Astrocyte (in vitro differentiated cells and primary cell): Measurements from ENCODE around the gene ATP1A2. TPM values are rescaled to one million over a fixed set of nuclear protein-coding genes. Genes with fewer than 3 reads are reported as not detected.

Experiments
- DNase-seq: peaks from one replicate; pipeline ENCODE4 v3.0.0-alpha.2; 2010; ENCODE audit warnings: low read depth
- FAIRE-seq: peaks from 2 replicates; lab custom pipeline; 2011; peaks lifted over from hg19 to GRCh38; lab: Jason Lieb, UNC
- H2AFZ ChIP-seq: 2 replicates; pipeline ENCODE4 v1.6.0; 2012; ENCODE audit warnings: low read depth, low read length, inconsistent platforms
- H3K27ac ChIP-seq: 2 replicates; pipeline ENCODE4 v1.5.1; 2011; ENCODE audit warnings: low read depth, low read length, inconsistent platforms
- H3K27me3 ChIP-seq: 2 replicates; pipeline ENCODE4 v1.6.0; 2011; ENCODE audit warnings: low read length, inconsistent platforms; ENCODE audit not compliant: insufficient read depth
- H3K36me3 ChIP-seq: 2 replicates; pipeline ENCODE4 v1.5.1; 2011; ENCODE audit warnings: low read length, inconsistent platforms; ENCODE audit not compliant: insufficient read depth
- H3K4me1 ChIP-seq: 2 replicates; pipeline ENCODE4 v1.5.1; 2011; ENCODE audit warnings: low read length, inconsistent platforms; ENCODE audit not compliant: insufficient read depth
- H3K4me2 ChIP-seq: 2 replicates; pipeline ENCODE4 v1.6.0; 2012; ENCODE audit warnings: low read length, inconsistent platforms
- H3K4me3 ChIP-seq: 2 replicates; pipeline ENCODE4 v1.5.1; 2011; ENCODE audit warnings: low read depth, mild to moderate bottlenecking, low read length, inconsistent platforms; ENCODE audit not compliant: insufficient read depth
- H3K79me2 ChIP-seq: 2 replicates; pipeline ENCODE4 v1.6.0; 2012; ENCODE audit warnings: mild to moderate bottlenecking, low read length, inconsistent platforms; ENCODE audit not compliant: insufficient read depth
- H3K9ac ChIP-seq: 2 replicates; pipeline ENCODE4 v1.6.0; 2012; ENCODE audit warnings: mild to moderate bottlenecking, low read length, inconsistent platforms
- H3K9me3 ChIP-seq: 2 replicates; pipeline ENCODE4 v1.5.1; 2012; ENCODE audit warnings: low read depth, mild to moderate bottlenecking, low read length, inconsistent platforms; ENCODE audit not compliant: insufficient read depth
- H4K20me1 ChIP-seq: 2 replicates; pipeline ENCODE4 v1.6.0; 2012; ENCODE audit warnings: low read length, inconsistent platforms; ENCODE audit not compliant: insufficient read depth
- H3K27ac Mint-ChIP-seq: one replicate; pipeline ENCODE4 v1.8.0; 2021; ENCODE audit warnings: mild to moderate bottlenecking, mixed read lengths; ENCODE audit not compliant: unreplicated experiment
- H3K27me3 Mint-ChIP-seq: one replicate; pipeline ENCODE4 v1.8.0; 2021; ENCODE audit warnings: low read depth, mixed read lengths; ENCODE audit not compliant: unreplicated experiment
- H3K36me3 Mint-ChIP-seq: one replicate; pipeline ENCODE4 v1.8.0; 2021; ENCODE audit warnings: low read depth, mixed read lengths; ENCODE audit not compliant: unreplicated experiment
- H3K4me1 Mint-ChIP-seq: one replicate; pipeline ENCODE4 v1.8.0; 2021; ENCODE audit warnings: low read depth, mixed read lengths; ENCODE audit not compliant: unreplicated experiment
- H3K4me3 Mint-ChIP-seq: one replicate; pipeline ENCODE4 v1.8.0; 2021; ENCODE audit warnings: mild to moderate bottlenecking, moderate library complexity, mixed read lengths; ENCODE audit not compliant: unreplicated experiment
- H3K9me3 Mint-ChIP-seq: one replicate; pipeline ENCODE4 v1.8.0; 2021; ENCODE audit warnings: mild to moderate bottlenecking, mixed read lengths; ENCODE audit not compliant: unreplicated experiment
- CTCF ChIP-seq: IDR thresholded peaks from 2 replicates; pipeline ENCODE4 v1.5.1; 2011; ENCODE audit warnings: low read depth, mild to moderate bottlenecking, inconsistent platforms, low read length, moderate library complexity; ENCODE audit not compliant: insufficient read depth
- EZH2 ChIP-seq: IDR thresholded peaks from 2 replicates; pipeline ENCODE4 v1.6.1; 2012; ENCODE audit warnings: mild to moderate bottlenecking, low read length, inconsistent platforms; ENCODE audit not compliant: insufficient read depth
- total RNA-seq: library from RNA; stranded (reverse); gene quantifications from 2 replicates; pipeline ENCODE4 v1.2.1, GENCODE V29; 2021

ATP1A2 gene
- total RNA-seq, 1 donor from 2014 or later: 2.5 TPM

GRCh38 chr1:160101717-160102522, 13.6 kb upstream of the ATP1A2 start:
- peak overlapping the region; percentile 24 for H3K27ac Mint-ChIP-seq
- Histone ChIP-seq H4K20me1 (peaks cover 6% of the 10 kb centered on the region), H3K9me3 (no peaks in the 10 kb centered on the region), H3K79me2 (no peaks in the 10 kb centered on the region), H3K4me1 (peaks cover 15% of the 10 kb centered on the region), H3K9ac (peak overlapping the region; percentile 34), H2AFZ (peak overlapping the region; percentile 25), H3K27ac (no peak overlapping the region), H3K36me3 (no peaks in the 10 kb centered on the region), H3K4me2 (no peak overlapping the region), H3K27me3 (peaks cover 4% of the 10 kb centered on the region), H3K4me3 (no peak overlapping the region)
- peaks cover 2% of the 10 kb centered on the region for H3K9me3 Mint-ChIP-seq
- FAIRE-seq: peak; percentile 52
- DNase-seq: no peak
- TF ChIP-seq CTCF (no peak), EZH2 (no peak)
- H3K4me3 Mint-ChIP-seq: no peak overlapping the region
- peaks cover 35% of the 10 kb centered on the region for H3K4me1 Mint-ChIP-seq
- H3K36me3 Mint-ChIP-seq: no peaks in the 10 kb centered on the region
- no peaks in the 10 kb centered on the region for H3K27me3 Mint-ChIP-seq

GRCh38 chr1:160103658-160104408, 11.7 kb upstream of the ATP1A2 start:
- peaks cover 29% of the 10 kb centered on the region for H3K4me1 Mint-ChIP-seq
- DNase-seq (no peak), FAIRE-seq (no peak)
- Histone ChIP-seq H3K27me3 (peaks cover 10% of the 10 kb centered on the region), H3K27ac (no peak overlapping the region), H2AFZ (no peak overlapping the region), H3K9me3 (no peaks in the 10 kb centered on the region), H3K79me2 (no peaks in the 10 kb centered on the region), H3K4me2 (no peak overlapping the region), H3K36me3 (no peaks in the 10 kb centered on the region), H3K4me3 (no peak overlapping the region), H3K9ac (no peak overlapping the region), H3K4me1 (peaks cover 9% of the 10 kb centered on the region), H4K20me1 (no peaks in the 10 kb centered on the region)
- H3K27ac Mint-ChIP-seq: no peak overlapping the region
- no peaks in the 10 kb centered on the region for H3K36me3 Mint-ChIP-seq
- peaks cover 4% of the 10 kb centered on the region for H3K27me3 Mint-ChIP-seq
- H3K9me3 Mint-ChIP-seq: peaks cover 2% of the 10 kb centered on the region
- TF ChIP-seq EZH2 (no peak), CTCF (no peak)
- no peak overlapping the region for H3K4me3 Mint-ChIP-seq
